H9 (cell line): Measurements from ENCODE around the gene SDE2. TPM values are rescaled to one million over a fixed set of nuclear protein-coding genes. Genes with fewer than 3 reads are reported as not detected.

ENCODE experiments used
- DNase-seq: peaks from one replicate; pipeline ENCODE4 v3.0.0-alpha.2; 2017
- H2AFZ ChIP-seq: one replicate; pipeline ENCODE4 v1.6.1; 2013; ENCODE audit warnings: mild to moderate bottlenecking, low read length, control low read depth, moderate library complexity
- H2AK5ac ChIP-seq: 2 replicates; pipeline ENCODE4 v1.6.1; 2013; ENCODE audit warnings: low read length, control low read depth, mixed read lengths; ENCODE audit not compliant: insufficient read length
- H2BK120ac ChIP-seq: one replicate; pipeline ENCODE4 v1.6.1; 2013; ENCODE audit warnings: low read depth, mild to moderate bottlenecking, low read length, control low read depth, inconsistent platforms; ENCODE audit not compliant: poor library complexity, severe bottlenecking
- H2BK12ac ChIP-seq: 2 replicates; pipeline ENCODE4 v1.6.1; 2013; ENCODE audit warnings: low read length, control low read depth, mixed read lengths, low read depth; ENCODE audit not compliant: insufficient read length
- H2BK15ac ChIP-seq: 2 replicates; pipeline ENCODE4 v1.6.1; 2013; ENCODE audit warnings: low read depth, low read length, control low read depth
- H2BK20ac ChIP-seq: one replicate; pipeline ENCODE4 v1.6.1; 2013; ENCODE audit warnings: low read depth, mild to moderate bottlenecking, low read length, control low read depth, inconsistent platforms; ENCODE audit not compliant: poor library complexity, severe bottlenecking
- H2BK5ac ChIP-seq: 2 replicates; pipeline ENCODE4 v1.6.1; 2013; ENCODE audit warnings: low read length, control low read depth, mixed read lengths; ENCODE audit not compliant: insufficient read length
- H3K14ac ChIP-seq: 2 replicates; pipeline ENCODE4 v1.6.1; 2013; ENCODE audit warnings: low read length, control low read depth; ENCODE audit not compliant: insufficient read depth
- H3K18ac ChIP-seq: 2 replicates; pipeline ENCODE4 v1.6.1; 2013; ENCODE audit warnings: low read depth, mild to moderate bottlenecking, mixed read lengths, low read length, control low read depth; ENCODE audit not compliant: insufficient read length
- H3K23ac ChIP-seq: 2 replicates; pipeline ENCODE4 v1.6.1; 2013; ENCODE audit warnings: low read length, control low read depth, mixed read lengths, low read depth; ENCODE audit not compliant: insufficient read length
- H3K23me2 ChIP-seq: 2 replicates; pipeline ENCODE4 v1.6.1; 2013; ENCODE audit warnings: low read depth, mild to moderate bottlenecking, mixed read lengths, low read length, control low read depth; ENCODE audit not compliant: insufficient read length, poor library complexity, severe bottlenecking
- H3K27ac ChIP-seq: 2 replicates; pipeline ENCODE4 v1.5.1; 2013; ENCODE audit warnings: low read length, control low read depth, mixed read lengths, low read depth; ENCODE audit not compliant: insufficient read length
- H3K27me3 ChIP-seq: 2 replicates; pipeline ENCODE4 v1.6.1; 2013; ENCODE audit warnings: low read length, control low read depth, inconsistent platforms; ENCODE audit not compliant: insufficient read depth
- H3K4ac ChIP-seq: 2 replicates; pipeline ENCODE4 v1.6.1; 2013; ENCODE audit warnings: low read depth, mild to moderate bottlenecking, control low read depth, inconsistent platforms, low read length, moderate library complexity
- H3K4me1 ChIP-seq: 2 replicates; pipeline ENCODE4 v1.6.1; 2013; ENCODE audit warnings: low read length, control low read depth, inconsistent platforms; ENCODE audit not compliant: insufficient read depth
- H3K4me2 ChIP-seq: 2 replicates; pipeline ENCODE4 v1.6.1; 2013; ENCODE audit warnings: low read length, control low read depth, mixed read lengths; ENCODE audit not compliant: insufficient read length, insufficient read depth
- H3K56ac ChIP-seq: 2 replicates; pipeline ENCODE4 v1.6.1; 2013; ENCODE audit warnings: low read depth, mild to moderate bottlenecking, mixed read lengths, low read length, control low read depth; ENCODE audit not compliant: insufficient read length
- H3K79me1 ChIP-seq: 2 replicates; pipeline ENCODE4 v1.6.1; 2013; ENCODE audit warnings: low read depth, mild to moderate bottlenecking, moderate library complexity, low read length, control low read depth, inconsistent platforms; ENCODE audit not compliant: insufficient read depth, poor library complexity, severe bottlenecking
- H3K79me2 ChIP-seq: 2 replicates; pipeline ENCODE4 v1.6.1; 2013; ENCODE audit warnings: low read length, control low read depth, inconsistent platforms; ENCODE audit not compliant: insufficient read depth
- H3K9ac ChIP-seq: 2 replicates; pipeline ENCODE4 v1.6.1; 2013; ENCODE audit warnings: low read length, control low read depth, mixed read lengths; ENCODE audit not compliant: insufficient read length; ENCODE audit errors: extremely low read depth
- H3K9me3 ChIP-seq: one replicate; pipeline ENCODE4 v1.6.1; 2013; ENCODE audit warnings: low read depth, low read length, inconsistent platforms; ENCODE audit not compliant: control insufficient read depth
- H3T11ph ChIP-seq: one replicate; pipeline ENCODE4 v1.6.1; 2013; ENCODE audit warnings: mild to moderate bottlenecking, low read length, control low read depth, inconsistent platforms
- H4K20me1 ChIP-seq: one replicate; pipeline ENCODE4 v1.6.1; 2013; ENCODE audit not compliant: control insufficient read depth, insufficient read length, insufficient read depth
- H4K5ac ChIP-seq: 2 replicates; pipeline ENCODE4 v1.6.1; 2013; ENCODE audit warnings: low read depth, mild to moderate bottlenecking, mixed read lengths, low read length, control low read depth; ENCODE audit not compliant: insufficient read length
- H4K8ac ChIP-seq: replicated peaks from 2 replicates; pipeline ENCODE4 v1.6.1; 2013; ENCODE audit warnings: low read length, control low read depth, mixed read lengths, low read depth; ENCODE audit not compliant: insufficient read length
- H4K91ac ChIP-seq: 2 replicates; pipeline ENCODE4 v1.6.1; 2013; ENCODE audit warnings: low read depth, mild to moderate bottlenecking, moderate library complexity, mixed read lengths, low read length, control low read depth; ENCODE audit not compliant: insufficient read length
- H3K27ac Mint-ChIP-seq, 3 experiments: 2 replicates in 2 of 3; 3 replicates in 1 of 3; pipeline ENCODE4 v1.8.0; 2020 to 2021; ENCODE audit warnings: mixed read lengths in 3 of 3, mild to moderate bottlenecking in 1 of 3, moderate library complexity in 1 of 3
- H3K27me3 Mint-ChIP-seq: 2 replicates; pipeline ENCODE4 v1.8.0; 2021; ENCODE audit warnings: low read depth, mild to moderate bottlenecking, moderate library complexity, mixed read lengths
- H3K36me3 Mint-ChIP-seq, 3 experiments: 2 replicates in 2 of 3; 3 replicates in 1 of 3; pipeline ENCODE4 v1.8.0; 2020 to 2021; ENCODE audit warnings: low read depth in 3 of 3, mixed read lengths in 3 of 3; ENCODE audit not compliant: insufficient read depth in 1 of 3
- H3K4me1 Mint-ChIP-seq, 2 experiments: 2 replicates each; pipeline ENCODE4 v1.8.0; 2020; ENCODE audit warnings: mixed read lengths in 2 of 2
- H3K4me3 Mint-ChIP-seq, 2 experiments: 2 replicates in 1 of 2; 3 replicates in 1 of 2; pipeline ENCODE4 v1.8.0; 2020 to 2021; ENCODE audit warnings: mild to moderate bottlenecking in 2 of 2, mixed read lengths in 2 of 2, moderate library complexity in 1 of 2
- H3K9me3 Mint-ChIP-seq, 2 experiments: 2 replicates in 1 of 2; 3 replicates in 1 of 2; pipeline ENCODE4 v1.8.0; 2020; ENCODE audit warnings: mild to moderate bottlenecking in 2 of 2, mixed read lengths in 2 of 2, moderate library complexity in 1 of 2
- CTCF ChIP-seq: fragments of 200-600 bp; sonication (generic); conservative IDR thresholded peaks from 3 replicates; pipeline ENCODE4 v1.8.0; 2021; ENCODE audit warnings: antibody characterized with exemption, mild to moderate bottlenecking
- WGBS: extraction: QIAGEN DNeasy Blood & Tissue Kit; methylation state at CpG from one replicate; pipeline ENCODE4 v1.1.7; 2013; ENCODE audit warnings: missing lambda C conversion rate, low lambda C conversion rate, mixed read lengths; ENCODE audit not compliant: insufficient read length; ENCODE audit errors: extremely low coverage; 5-methylcytosine and 5-hydroxymethylcytosine counted together
- total RNA-seq: library from RNA; stranded (reverse); gene quantifications from 2 replicates; pipeline ENCODE4 v1.2.1, GENCODE V29; 2021

The SDE2 gene
- total RNA-seq, 1 experiment from 2014 or later: 20.5 TPM

GRCh38 chr1:226033582-226033981 is 34.4 kb upstream of the SDE2 start:
- no peaks in the 10 kb centered on the region for H3K9me3 ChIP-seq
- Mint-ChIP-seq H3K4me1 (no peaks in the 10 kb centered on the region; a peak in 1 of 4 replicates), H3K4me3 (no peak overlapping the region), H3K36me3 (no peaks in the 10 kb centered on the region), H3K27me3 (peaks cover 1% of the 10 kb centered on the region), H3K27ac (0 out of 7 replicates have a peak overlapping the region, but pooled peaks of 1 of the 3 experiments have one; percentile 23), H3K9me3 (no peaks in the 10 kb centered on the region)
- no peak overlapping the region for H3K27ac ChIP-seq
- no peak overlapping the region for H3K4ac ChIP-seq
- H2BK15ac ChIP-seq: no peak overlapping the region
- DNase-seq: no peak
- H3K14ac ChIP-seq: no peak overlapping the region
- H4K8ac ChIP-seq: no peak overlapping the region
- H3K56ac ChIP-seq: no peak overlapping the region
- H3K79me2 ChIP-seq: no peaks in the 10 kb centered on the region
- H3K9ac ChIP-seq: no peak overlapping the region
- no peak overlapping the region for H2BK5ac ChIP-seq
- H2AFZ ChIP-seq: no peak overlapping the region
- no peaks in the 10 kb centered on the region for H4K20me1 ChIP-seq
- no peak for TF ChIP-seq CTCF
- no peak overlapping the region for H2BK12ac ChIP-seq
- H3K18ac ChIP-seq: no peak overlapping the region
- H4K91ac ChIP-seq: no peak overlapping the region
- 100% methylated on average over 1 of the region's 4 CpGs for WGBS
- H3K23me2 ChIP-seq: no peaks in the 10 kb centered on the region
- H3K4me1 ChIP-seq: no peaks in the 10 kb centered on the region
- no peak overlapping the region for H3T11ph ChIP-seq
- no peak overlapping the region for H2BK20ac ChIP-seq
- no peak overlapping the region for H2AK5ac ChIP-seq
- H4K5ac ChIP-seq: no peak overlapping the region
- H3K27me3 ChIP-seq: no peaks in the 10 kb centered on the region
- H3K4me2 ChIP-seq: no peak overlapping the region
- H3K79me1 ChIP-seq: no peaks in the 10 kb centered on the region
- no peak overlapping the region for H3K23ac ChIP-seq
- H2BK120ac ChIP-seq: no peak overlapping the region
